AG09309 (cell line): ENCODE data around the gene KRTAP11-1.

Experiments used
- DNase-seq: peaks from one replicate; pipeline ENCODE4 v3.0.0-alpha.2; 2010; ENCODE audit warnings: low read depth
- H3K4me3 ChIP-seq: 2 replicates; pipeline ENCODE4 v1.5.1; 2011; ENCODE audit warnings: mild to moderate bottlenecking, low read depth, low read length, moderate library complexity; ENCODE audit not compliant: control insufficient read depth
- CTCF ChIP-seq: IDR thresholded peaks from 2 replicates; pipeline ENCODE4 v1.5.1; 2011; ENCODE audit warnings: mild to moderate bottlenecking, low read depth, low read length, inconsistent platforms; ENCODE audit not compliant: insufficient read depth, control insufficient read depth; ENCODE audit errors: missing control alignments

KRTAP11-1 gene

GRCh38 chr21:30881480-30881879, at the start of gene KRTAP11-1:
TSS of gene KRTAP11-1 (minus strand) at chr21:30881580. CDS start at chr21:30881524, 56 bp downstream.
- no peak within 1 kb of the TSS for H3K4me3 ChIP-seq
- no peak for DNase-seq
- no peak for TF ChIP-seq CTCF

- H3K4me3 ChIP-seq = no peak overlapping the region
- TF ChIP-seq CTCF = no peak
- no peak for DNase-seq
Observed at GRCh38 chr21:30924146-30924700, 42.8 kb upstream of the KRTAP11-1 start.

GRCh38 chr21:30921129-30921528, 39.7 kb upstream of the KRTAP11-1 start:
- no peak for DNase-seq
- no peak for TF ChIP-seq CTCF
- no peak overlapping the region for H3K4me3 ChIP-seq

- no peak overlapping the region for H3K4me3 ChIP-seq
- no peak for DNase-seq
- no peak for TF ChIP-seq CTCF
Observed at GRCh38 chr21:30917557-30917956, 36.2 kb upstream of the KRTAP11-1 start.

GRCh38 chr21:30900881-30901280, 19.5 kb upstream of the KRTAP11-1 start:
- H3K4me3 ChIP-seq = no peak overlapping the region
- no peak for DNase-seq
- TF ChIP-seq CTCF = no peak

- no peak for DNase-seq
Observed at GRCh38 chr21:30882866-30883597, 1.7 kb upstream of the KRTAP11-1 start.

More at GRCh38 chr21:30882866-30883597, 1.7 kb upstream of the KRTAP11-1 start:
- no peak overlapping the region for H3K4me3 ChIP-seq
- no peak for TF ChIP-seq CTCF
